ENCODE data around the gene PAFAH1B1.
"Not testable (repeated sequence)": the region's sequence is repeated elsewhere in the genome, so short reads cannot be mapped to it uniquely, and the experiment has no call there.

Gene PAFAH1B1

DNA sequence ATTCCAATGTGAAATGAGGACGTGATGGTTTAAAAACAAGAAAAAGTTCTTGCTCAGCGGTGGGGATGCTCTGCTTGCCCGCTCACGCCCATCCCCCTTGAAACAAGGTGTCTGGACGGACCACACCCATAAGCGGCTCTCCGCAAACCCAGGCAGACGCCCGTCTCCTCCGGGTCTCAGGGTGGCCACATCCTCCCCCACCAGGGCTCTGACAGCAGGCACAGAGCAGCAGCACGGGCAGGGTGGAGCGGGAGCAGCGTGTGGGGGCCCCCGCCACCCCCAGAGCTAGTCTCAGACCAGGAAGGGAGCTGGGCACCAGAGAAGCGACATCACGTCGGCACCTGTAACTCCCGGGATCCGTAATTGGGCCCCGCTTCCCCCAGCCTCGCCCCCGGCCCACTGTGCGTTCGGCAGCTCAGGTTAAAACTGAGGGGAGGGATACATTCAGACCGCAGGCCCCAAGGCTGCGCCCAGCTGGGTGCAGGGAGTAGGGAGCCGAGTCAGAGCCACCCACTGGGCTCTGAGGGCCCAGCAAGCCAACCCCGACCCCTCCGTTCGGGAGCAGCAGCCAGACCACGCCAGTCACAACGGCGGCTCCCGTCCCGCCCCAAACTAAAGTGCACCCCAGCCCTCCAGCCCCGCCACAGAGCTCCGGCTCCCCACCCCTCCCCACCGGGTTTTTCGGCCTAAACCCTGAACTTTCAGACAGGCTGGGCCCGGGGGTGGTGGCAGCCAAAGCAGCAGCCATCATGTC lies 96.1 kb downstream of the PAFAH1B1 start:
- no peak for DNase-seq

DNA sequence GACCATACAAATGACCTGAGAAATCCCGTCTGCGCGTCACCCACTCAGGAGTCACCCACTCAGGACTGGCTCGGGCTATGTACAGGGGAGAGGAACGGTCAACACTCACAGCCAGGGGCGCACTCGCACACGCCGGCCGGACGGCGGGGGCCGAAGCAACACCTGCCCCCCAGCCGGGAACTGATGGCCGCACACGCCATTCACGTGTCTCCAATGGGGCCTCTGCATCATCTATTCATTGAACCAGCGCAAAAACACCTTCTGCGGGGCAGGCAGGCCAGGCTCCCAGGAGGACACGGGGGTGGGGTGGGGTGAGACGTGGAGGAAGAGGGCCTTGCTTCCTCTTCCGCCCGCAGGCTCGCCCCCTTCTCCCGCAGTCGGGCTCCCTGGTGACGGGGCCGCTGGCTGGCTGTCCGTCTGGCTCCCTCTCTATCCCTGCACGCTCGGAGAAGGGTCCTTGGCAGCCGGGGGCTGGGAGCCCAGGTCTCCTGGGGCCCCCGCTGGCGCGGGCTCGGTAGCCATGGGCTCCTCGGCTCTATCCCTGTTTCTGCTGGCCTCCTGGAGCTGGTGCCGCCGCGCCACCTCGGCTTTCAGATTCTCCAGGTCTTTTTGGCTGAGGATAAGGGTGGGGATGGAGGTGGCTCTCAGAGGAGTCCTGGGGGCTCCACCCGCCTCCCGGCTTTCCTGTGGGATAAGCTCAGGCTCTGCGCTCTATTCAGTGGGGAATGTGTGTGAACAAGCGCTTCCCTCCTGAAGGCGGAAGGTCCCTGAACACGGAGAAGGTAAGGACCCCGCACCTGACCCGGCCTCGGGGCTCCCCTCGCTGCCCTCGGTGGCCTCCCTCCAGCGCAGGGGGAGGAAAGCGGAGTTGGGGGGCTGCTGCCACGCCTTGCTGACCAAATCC lies 97.0 kb downstream of the PAFAH1B1 start:
- no peak for DNase-seq

DNA sequence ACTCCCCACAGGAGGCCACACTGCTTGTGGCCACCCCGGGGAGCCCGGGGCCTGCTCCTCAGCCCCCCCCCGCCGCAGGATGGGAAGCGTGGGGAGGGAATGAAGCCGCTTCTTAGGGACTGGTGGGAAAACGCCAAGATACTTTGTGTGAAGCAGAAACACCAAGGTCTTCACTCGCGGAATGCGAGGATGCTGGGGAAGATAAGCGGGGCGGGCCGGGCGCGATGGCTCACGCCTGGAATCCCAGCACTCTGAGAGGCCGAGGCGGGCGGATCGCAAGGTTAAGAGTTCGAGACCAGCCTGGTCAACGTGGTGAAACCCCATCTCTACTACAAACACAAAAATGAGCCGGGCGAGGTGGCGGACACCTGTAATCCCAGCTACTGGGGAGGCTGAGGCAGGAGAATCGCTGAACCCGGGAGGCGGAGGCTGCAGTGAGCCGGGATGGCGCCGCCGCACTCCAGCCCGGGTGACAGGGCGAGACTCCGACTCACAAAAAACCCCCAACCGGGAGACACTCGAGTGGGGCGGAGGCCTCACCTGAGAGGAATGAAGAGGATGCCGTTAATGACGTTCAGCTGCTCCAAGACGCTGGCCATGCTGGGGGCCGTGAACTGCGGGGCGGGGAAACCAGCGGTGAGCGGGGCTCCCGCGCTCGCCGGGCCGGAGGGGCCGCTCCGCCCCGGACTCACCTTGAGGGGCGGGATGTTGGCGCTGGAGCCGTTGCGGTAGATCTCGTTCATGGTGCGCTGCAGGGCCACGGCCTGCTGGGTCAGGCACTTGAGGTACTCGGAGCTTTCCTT lies 97.8 kb downstream of the PAFAH1B1 start:
- DNase-seq: no peak

DNA sequence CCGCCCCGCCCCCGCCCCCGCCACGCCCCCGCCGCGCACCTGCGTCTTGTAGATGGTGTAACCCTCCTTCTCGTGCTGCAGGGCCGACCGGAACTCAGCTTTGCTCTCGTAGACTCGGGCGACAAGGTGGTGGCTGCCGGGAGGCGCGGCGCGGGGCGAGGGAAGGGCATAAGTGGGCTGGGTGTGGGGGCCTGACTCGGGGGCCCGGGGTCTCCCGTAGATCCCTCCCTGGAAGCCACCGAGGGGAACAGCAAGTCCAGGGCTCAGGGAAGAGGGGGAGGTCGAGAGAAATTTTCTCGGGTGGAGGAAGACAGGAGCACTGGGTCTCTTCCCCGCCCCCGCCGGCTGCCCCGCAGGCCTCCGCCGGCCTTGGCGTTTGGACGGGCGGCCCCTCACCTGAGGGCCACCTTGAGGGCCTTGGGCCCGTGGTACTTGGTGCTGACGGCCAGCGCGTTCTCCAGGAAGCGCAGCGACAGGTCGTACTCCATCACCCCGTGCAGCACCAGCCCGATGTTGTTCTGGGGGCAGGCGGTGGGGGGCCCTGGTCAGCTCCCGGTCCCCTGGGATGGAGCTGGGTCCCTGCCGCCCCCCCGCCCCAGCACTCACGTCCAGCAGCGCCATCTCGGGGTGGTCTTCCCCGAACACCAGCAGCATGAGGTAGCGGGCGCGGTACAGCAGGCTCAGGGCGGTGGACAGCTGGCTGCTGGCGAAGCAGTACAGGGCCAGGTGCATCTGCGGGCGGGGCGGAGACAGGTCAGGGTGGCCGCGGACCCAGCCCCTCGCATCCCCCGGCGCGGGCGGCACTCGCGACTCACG lies 98.7 kb downstream of the PAFAH1B1 start:
- DNase-seq: no peak

DNA sequence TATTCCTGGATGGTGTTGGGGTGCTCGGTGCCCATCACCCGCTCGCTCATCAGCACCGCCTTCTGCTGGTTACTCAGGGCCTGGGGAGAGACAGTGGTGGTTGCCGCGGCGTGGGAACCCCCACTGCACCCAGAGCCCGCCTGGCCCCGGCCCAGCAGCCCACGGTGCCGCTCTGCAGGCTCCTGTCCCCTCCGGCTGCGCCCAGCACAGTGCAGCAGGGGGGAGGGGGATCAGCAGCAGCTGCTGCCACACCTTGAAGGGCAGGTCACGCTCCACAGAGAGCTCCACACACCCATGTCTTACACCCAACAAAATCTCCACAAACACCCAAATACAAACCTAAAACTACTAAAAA lies 99.3 kb downstream of the PAFAH1B1 start:
- DNase-seq: no peak

DNA sequence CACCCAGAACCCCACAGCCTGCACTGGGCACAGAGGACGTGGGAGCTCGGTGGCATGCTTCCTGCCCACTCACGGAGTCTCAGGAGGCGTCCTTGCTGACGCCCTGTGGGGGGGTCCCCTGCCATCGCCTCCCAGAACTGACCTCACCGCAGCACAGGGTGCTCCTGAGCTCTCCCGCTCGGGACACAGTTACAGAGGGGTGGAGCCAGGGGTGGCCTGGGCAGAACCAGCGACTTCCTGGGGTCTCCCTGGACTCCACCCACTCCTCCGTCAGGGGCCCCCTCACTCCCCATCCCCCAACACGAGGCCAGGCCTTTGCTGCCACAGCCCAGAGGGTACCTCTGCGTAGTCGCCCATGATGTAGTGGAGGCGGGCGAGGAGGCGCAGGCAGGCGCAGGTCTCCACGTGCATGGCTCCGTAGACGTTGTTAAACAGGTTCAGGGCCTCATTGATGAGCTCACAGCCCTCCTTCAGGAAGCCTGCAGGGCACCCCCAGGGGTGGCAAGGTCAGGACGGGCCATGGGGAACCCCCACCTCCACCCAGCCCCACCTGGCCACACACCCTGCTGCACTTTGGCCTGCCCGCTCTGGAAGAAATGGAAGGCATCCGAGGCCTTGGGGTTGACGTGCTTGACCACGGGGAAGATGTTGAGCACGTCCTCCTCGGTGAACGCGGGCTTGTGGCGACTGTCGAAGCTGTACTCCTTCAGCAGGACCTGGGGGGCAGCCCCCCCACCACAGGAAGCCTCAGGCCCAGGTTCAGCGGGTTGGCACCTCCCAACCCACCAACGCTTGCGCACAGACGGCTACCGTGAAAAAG lies 100.3 kb downstream of the PAFAH1B1 start:
- no peak for DNase-seq

DNA sequence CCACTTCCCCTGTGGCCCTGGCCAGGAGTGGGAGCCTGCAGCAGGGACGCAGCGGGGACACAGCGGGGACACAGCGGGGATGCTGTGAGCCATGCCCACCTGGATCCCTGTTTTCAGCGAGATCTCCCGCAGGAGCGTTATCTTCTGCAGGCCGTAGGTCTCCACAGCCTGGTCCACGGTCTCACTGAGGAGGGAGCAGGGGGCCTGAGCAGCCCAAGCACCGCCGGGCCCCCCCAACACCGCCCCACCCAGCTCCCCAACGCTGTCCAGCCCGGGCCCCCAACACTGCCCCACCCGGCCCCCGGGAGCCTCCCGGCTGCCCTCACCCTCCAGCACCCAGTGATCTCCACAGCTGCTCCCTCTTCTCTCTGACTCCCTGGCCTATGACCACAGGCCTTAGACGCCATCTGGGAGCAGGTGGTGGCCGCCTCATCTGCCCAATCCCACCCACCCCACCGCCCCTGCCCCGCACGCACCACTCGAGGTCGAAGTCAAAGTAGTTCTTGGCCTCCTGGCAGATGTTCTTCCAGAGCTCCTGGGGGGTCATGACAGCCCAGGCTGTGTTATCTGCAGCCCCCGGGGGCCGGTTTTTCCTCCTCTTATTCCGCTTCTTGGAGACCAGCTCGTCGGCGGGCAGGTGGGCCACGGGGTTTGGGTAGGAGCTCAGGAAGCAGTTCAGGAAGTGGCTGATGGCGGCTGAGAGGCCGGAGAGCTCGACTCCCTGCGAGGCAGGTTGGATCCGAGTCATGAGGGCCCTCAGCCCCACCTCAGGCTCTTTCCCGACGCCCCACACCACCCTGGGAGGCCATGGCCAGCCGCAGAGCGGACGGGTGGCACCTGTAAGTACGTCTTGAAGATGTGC lies 101.2 kb downstream of the PAFAH1B1 start:
- DNase-seq: no peak

DNA sequence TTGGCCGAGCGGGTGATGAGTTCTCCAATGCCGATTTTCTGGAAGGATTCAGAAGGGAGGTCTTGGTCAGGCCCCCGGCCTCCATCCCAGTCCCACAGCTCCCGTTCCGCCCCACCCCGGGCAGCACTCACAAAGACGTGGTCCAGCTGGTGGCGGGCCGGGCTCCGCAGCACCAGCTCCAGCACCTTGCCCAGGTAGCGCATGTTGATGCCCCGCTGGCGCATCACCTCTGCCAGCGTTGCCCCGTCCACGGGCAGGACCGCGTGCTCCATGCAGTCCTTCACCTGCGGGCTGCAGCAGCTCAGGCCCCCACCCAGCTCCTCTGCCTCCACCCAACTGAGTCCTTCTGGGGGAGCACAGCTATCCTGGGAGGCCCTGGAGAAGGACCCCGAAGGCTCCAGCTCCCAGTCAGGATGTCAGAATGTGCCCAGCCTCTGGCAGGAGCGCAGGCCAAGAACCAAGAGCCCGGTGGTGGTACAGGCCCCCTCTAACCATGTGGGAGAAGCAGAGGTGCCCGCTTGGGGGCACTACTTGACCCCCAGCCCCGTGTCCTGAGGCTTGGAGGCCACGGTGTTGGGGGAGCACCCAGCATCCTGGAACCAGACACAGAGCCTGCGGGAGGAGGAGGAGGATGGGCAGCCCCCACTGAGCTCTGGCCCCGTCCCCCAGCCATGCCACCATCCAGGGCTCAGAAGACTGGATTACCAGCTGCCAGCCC lies 101.9 kb downstream of the PAFAH1B1 start:
- no peak for DNase-seq

DNA sequence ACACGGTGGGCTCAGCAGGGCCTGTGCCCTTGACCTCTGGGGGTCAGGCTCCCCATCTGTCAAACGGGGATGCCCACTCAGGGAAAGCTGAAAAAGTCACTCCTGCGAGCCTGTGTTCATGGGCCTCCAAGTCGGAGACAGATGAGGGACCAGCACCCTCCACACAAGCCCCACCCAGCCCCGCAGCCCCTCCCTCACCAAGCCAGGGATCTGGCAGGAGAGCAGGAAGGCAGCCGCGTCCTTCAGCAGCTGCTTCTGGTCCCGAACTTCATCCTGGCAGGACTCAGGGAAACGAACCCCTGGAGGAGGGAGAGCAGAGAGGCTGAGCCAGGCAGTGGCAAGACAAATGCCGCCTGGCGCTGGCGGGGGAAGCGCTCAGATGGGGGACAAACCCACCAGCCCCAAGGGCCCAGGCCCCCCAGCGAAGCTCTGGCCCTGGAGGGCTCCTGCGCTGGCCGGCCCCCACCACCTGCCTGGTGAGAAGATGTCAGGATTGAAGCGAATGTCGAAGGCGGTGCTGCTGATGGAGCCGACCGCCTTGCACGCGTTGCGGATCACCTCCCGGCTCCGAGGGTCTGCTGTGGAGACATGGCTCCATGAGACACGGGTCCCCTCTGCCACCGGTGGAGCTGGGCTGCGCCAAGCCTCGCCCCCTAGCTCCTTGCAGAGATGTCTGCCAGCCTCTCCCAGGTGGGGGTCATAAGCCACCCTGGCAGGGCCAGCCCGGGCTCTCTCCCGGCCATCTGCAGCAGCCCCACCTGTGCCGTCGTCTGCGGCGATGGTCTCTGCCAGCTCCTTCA lies 102.7 kb downstream of the PAFAH1B1 start:
- DNase-seq: no peak

DNA sequence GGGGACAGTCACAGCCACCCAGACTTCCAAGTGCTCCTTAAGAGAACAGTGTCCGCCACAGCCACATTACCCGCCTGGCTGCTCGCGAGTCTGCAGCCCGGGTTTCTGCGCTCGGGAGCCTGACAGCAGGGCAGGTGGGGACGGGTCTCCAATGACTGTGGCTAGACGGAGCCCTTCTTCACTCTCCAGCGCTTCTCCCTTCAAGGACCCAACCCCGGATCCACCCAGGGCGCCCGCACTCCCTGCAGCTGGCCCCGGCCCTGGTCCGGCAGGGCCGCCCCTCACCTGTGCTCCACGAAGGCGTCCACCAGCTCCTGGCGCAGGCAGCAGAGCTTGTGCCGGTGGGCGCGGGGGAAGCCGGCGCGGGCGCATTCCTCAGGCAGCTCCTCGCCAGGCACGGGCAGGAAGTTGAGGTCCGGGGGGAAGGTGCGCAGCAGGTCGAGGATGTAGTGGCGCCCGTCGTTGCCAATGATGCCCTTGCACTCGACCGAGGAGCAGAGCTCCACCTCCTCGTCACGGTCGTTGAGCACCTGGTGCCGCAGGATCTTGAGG lies 104.2 kb downstream of the PAFAH1B1 start:
- DNase-seq: no peak

DNA sequence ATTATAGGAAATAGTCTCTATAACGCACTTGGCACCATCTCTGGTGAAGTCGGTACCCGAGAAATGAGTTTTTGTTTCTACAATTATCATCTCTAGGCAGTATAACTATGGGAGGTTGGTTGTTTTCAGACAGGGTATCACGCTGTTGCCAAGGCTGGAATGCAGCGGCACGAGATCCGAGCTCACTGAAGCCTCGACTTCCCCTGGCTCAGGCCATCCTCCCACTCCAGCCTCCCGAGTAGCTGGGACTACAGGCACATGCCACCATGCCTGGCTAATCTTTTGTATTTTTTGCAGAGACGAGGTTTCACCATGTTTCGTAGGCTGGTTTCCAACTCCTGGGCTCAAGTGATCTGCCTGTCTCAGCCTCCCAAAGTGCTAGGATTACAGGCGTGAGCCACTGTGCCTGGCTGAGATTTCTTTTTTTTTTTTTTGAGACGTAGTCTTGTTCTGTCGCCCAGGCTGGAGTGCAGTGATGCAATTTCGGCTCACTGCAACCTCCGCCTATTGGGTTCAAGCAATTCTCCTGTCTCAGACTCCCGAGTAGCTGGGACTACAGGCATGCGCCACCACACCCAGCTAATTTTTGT lies 105.9 kb downstream of the PAFAH1B1 start:
- not testable (repeated sequence) for DNase-seq

DNA sequence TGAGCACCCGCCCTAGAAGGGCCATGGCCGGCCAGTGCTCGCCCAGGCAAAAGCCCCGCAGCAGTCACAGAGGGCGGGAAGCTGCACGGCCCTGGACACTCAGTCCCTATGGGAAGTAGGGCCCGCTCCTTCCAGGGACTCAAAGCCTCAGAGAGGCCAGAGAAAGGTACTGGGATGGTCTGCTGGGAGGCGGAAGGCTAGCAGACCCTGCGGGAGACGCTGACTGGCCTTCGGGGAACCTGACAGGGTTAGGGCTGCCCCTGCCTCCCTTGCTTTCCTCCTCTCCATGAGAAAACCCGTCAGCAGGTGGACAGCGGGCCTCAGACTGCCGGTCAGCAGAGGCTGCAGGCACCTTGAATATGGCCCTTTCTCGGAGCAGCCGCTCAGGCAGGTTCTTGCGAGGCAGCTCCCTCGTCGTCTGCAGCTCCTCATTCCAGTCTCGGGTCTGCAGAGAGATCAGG lies 106.6 kb downstream of the PAFAH1B1 start:
- DNase-seq: no peak

DNA sequence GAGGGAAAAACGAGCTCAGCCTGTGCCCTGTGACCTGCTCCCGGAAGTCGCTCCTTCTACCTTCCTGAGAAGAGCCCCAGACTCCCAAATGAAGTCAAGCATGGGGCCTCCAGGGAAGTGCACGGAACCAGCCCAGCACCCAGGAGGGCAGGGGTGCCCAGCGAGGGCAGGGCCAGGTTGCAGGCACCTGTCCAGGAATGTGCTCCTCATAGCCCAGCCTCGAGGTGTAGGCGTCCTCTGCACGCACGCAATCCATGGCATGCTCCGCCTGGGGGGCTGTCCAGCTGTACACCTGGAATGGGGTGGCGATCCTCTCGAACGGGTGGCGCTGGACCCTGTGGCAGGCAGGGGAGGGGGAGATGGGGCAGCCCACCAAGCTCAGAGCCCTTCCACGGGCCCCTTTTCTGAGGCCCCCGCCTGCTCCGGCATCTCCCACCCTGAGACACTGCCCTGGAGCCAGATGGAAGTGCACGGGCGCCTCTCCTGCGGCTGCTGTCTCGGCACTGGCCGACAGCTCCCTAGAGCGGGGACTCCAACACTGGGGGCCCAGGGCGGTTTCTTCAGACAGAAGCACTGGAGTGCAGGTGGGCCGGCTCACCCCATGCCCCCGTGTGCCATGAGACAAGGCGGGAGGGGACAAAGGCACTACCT lies 107.2 kb downstream of the PAFAH1B1 start:
- DNase-seq: no peak

DNA sequence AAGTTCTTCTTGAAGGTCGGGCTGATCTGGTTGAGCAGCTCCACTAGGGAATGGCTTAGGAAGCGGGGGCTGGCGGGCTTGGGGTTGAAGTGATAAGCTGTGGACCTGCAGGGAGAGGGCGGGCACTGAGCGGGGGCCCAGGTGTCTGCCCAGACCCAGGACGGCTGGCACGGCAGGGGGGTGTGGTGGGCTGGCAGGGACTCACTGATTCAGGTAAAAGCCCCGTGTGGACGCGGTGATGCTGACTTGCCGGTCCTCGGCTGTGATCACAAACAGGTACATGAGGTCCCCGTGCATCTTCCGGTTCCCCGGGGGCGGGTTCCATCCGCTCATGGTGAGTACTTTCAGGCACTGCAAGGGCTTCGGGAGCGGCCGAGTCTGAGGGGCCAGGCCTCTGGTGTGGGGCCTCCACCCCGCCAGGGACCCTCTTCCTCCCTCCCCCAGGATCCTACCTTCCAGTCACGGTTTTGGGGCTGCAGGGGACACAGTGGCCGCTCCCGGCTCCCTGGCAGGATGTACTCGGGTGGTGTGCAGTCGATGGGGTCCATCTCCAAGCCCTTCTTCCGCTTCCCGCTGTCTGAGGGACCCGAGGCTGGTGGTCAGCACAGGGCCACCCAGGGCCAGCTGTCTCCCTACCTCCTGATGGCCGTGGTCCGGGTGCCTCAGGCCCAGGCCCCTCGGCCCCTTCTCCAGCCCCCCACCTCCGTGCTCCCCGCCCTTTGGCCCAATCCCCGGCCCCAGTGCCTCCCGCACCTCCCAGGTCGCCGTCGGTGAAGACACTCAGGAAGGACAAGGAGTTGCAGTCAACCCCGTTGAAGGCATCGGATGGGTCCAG lies 107.9 kb downstream of the PAFAH1B1 start:
- no peak for DNase-seq
